PC-9 (cell line): Measurements from ENCODE around the gene ANKRD11. TPM values are rescaled to one million over a fixed set of nuclear protein-coding genes. Genes with fewer than 3 reads are reported as not detected.
"Not testable (repeated sequence)": the region's sequence is repeated elsewhere in the genome, so short reads cannot be mapped to it uniquely, and the experiment has no call there.

Experiments used
- BruUV-seq: library from RNA; stranded (reverse); fragments of 400-500 nt; replicated peaks from 2 replicates; lab custom pipeline; 2021; lab: Mats Ljungman, UMichigan
- CTCF ChIA-PET: fragments of 300-600 bp; sonication (Branson Sonifier 250); formaldehyde crosslinking; loops from one replicate; lab custom pipeline; 2022; ENCODE audit warnings: antibody characterized with exemption; lab: Charles Lee
- POLR2A ChIA-PET: fragments of 300-600 bp; sonication (Branson Sonifier 250); formaldehyde crosslinking; loops from one replicate; lab custom pipeline; 2022; ENCODE audit warnings: antibody characterized with exemption; ENCODE audit not compliant: unreplicated experiment; lab: Charles Lee
- DNase-seq, 2 experiments: peaks; one replicate each; pipeline versions ENCODE4 v3.0.0 to v3.0.0-alpha.2; 2015 to 2022; ENCODE audit warnings: mixed read lengths in 1 of 2
- H2AFZ ChIP-seq: fragments of 200-600 bp; sonication (generic); 2 replicates; pipeline ENCODE4 v1.8.1; 2017; ENCODE audit warnings: antibody characterized with exemption
- H3F3A ChIP-seq: fragments of 200-600 bp; sonication (generic); 2 replicates; pipeline ENCODE4 v1.8.1; 2017; ENCODE audit warnings: antibody characterized with exemption, mild to moderate bottlenecking, low read depth; ENCODE audit not compliant: insufficient read depth
- H3K27ac ChIP-seq: fragments of 200-600 bp; sonication (generic); 2 replicates; pipeline ENCODE4 v1.6.1; 2016; ENCODE audit warnings: mixed run types
- H3K27me3 ChIP-seq: fragments of 200-600 bp; sonication (generic); 2 replicates; pipeline ENCODE4 v1.6.1; 2016; ENCODE audit warnings: low read depth, mixed run types; ENCODE audit not compliant: insufficient read depth
- H3K36me3 ChIP-seq: fragments of 200-600 bp; sonication (generic); 2 replicates; pipeline ENCODE4 v1.6.1; 2016; ENCODE audit warnings: low read depth, mixed run types
- H3K4me1 ChIP-seq: fragments of 200-600 bp; sonication (generic); replicated peaks from 2 replicates; pipeline ENCODE4 v1.6.1; 2016; ENCODE audit warnings: mixed run types; ENCODE audit not compliant: insufficient read depth
- H3K4me2 ChIP-seq: fragments of 200-600 bp; sonication (generic); 2 replicates; pipeline ENCODE4 v1.6.1; 2017; ENCODE audit warnings: mixed run types
- H3K4me3 ChIP-seq: fragments of 200-600 bp; sonication (generic); 2 replicates; pipeline ENCODE4 v1.6.1; 2016; ENCODE audit warnings: mixed run types
- H3K79me2 ChIP-seq: fragments of 200-600 bp; sonication (generic); 2 replicates; pipeline ENCODE4 v1.6.1; 2017; ENCODE audit warnings: low read depth, mixed run types
- H3K9me2 ChIP-seq: fragments of 200-600 bp; sonication (generic); 2 replicates; pipeline ENCODE4 v1.8.1; 2017; ENCODE audit warnings: mild to moderate bottlenecking; ENCODE audit not compliant: insufficient read depth
- H3K9me3 ChIP-seq: fragments of 200-600 bp; sonication (generic); 2 replicates; pipeline ENCODE4 v1.8.1; 2016; ENCODE audit warnings: low read depth; ENCODE audit not compliant: insufficient read depth
- H4K20me1 ChIP-seq: fragments of 200-600 bp; sonication (generic); 2 replicates; pipeline ENCODE4 v1.8.1; 2017; ENCODE audit not compliant: insufficient read depth
- EZH2 ChIP-seq: fragments of 200-600 bp; sonication (generic); IDR thresholded peaks from 2 replicates; pipeline ENCODE4 v1.8.0; 2017; ENCODE audit warnings: antibody characterized with exemption, low read depth
- intact Hi-C: fragments of 100-400 bp; cut with micrococcal nuclease; formaldehyde crosslinking; loops from one replicate; pipeline ENCODE4 v1.10.0; 2022; ENCODE audit not compliant: unreplicated experiment
- total RNA-seq: library from RNA; stranded (reverse); gene quantifications from 2 replicates; pipeline ENCODE4 v1.2.3, GENCODE V29; 2021
- TF ChIP-seq, protein P1 (sequence below): fragments of 200-600 bp; sonication (generic); conservative IDR thresholded peaks from 2 replicates; pipeline ENCODE4 v1.6.1; 2017; ENCODE audit warnings: mixed run types, antibody characterized with exemption, mild to moderate bottlenecking, moderate library complexity

Gene ANKRD11
- total RNA-seq, 1 experiment from 2014 or later = 220 TPM

DNA sequence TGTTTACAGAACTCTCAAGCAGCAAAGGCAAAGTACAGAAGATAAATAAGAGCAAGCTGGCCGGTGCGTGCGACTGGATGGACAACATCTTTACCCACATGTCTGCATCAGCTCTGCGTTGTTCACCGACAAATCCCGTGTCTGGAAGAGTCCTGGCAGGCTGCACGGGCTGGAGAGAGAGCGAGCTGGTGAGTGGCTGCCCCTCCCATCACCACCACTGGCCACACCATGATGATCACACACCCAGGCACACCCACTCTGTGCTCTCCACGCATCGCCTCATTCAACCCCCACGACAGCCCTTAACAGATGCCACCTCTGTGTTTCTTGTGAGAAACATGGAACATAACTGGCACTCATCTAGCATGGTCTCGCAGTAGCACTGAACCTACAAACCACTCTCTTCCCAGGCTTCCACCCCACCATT is 59.2 kb downstream of the ANKRD11 start:
- peaks cover 83% of the 10 kb centered on the region for H4K20me1 ChIP-seq
- H3K36me3 ChIP-seq = 0 out of 2 replicates have a peak, but pooled peaks cover 4% of the 10 kb centered on the region
- H3K4me1 ChIP-seq = no peaks in the 10 kb centered on the region
- peaks cover 51% of the 10 kb centered on the region; the same call in 1 of the 2 replicates for H3F3A ChIP-seq
- H2AFZ ChIP-seq = no peak overlapping the region
- H3K9me2 ChIP-seq = no peaks in the 10 kb centered on the region
- 0 out of 2 replicates have a peak, but pooled peaks cover 3% of the 10 kb centered on the region for H3K9me3 ChIP-seq
- H3K4me2 ChIP-seq = no peak overlapping the region
- no peak for DNase-seq
- ChIA-PET POLR2A (no interaction called here), CTCF (no interaction called here)
- intact Hi-C loops = no loop called here
- no TSS peak for BruUV-seq
- no peak overlapping the region for H3K27ac ChIP-seq
- no peak overlapping the region for H3K4me3 ChIP-seq
- H3K79me2 ChIP-seq = peaks cover 91% of the 10 kb centered on the region
- H3K27me3 ChIP-seq = no peaks in the 10 kb centered on the region
- TF ChIP-seq EZH2 = no peak
- TF ChIP-seq, protein P1, sequence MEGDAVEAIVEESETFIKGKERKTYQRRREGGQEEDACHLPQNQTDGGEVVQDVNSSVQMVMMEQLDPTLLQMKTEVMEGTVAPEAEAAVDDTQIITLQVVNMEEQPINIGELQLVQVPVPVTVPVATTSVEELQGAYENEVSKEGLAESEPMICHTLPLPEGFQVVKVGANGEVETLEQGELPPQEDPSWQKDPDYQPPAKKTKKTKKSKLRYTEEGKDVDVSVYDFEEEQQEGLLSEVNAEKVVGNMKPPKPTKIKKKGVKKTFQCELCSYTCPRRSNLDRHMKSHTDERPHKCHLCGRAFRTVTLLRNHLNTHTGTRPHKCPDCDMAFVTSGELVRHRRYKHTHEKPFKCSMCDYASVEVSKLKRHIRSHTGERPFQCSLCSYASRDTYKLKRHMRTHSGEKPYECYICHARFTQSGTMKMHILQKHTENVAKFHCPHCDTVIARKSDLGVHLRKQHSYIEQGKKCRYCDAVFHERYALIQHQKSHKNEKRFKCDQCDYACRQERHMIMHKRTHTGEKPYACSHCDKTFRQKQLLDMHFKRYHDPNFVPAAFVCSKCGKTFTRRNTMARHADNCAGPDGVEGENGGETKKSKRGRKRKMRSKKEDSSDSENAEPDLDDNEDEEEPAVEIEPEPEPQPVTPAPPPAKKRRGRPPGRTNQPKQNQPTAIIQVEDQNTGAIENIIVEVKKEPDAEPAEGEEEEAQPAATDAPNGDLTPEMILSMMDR = no peak

GRCh38 chr16:89430436-89431157 is 59.8 kb downstream of the ANKRD11 start:
- H3K4me2 ChIP-seq = no peak overlapping the region
- no TSS peak for BruUV-seq
- no peak for TF ChIP-seq EZH2
- TF ChIP-seq, protein P1 = no peak

DNA sequence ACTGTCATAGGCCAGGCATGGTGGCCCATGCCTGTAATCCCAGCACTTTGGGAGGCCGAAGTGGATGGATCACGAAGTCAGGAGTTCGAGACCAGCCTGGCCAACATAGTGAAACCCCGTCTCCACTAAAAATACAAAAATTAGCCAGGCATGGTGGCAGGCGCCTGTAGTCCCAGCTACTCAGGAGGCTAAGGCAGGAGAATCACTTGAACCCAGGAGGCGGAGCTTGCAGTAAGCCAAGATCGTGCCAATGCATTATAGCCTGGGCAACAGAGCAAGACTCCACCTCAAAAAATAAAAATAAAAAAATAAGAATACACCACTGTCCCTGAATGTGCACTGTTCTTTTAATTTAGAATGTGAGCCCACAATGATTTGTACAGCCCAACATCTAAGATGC is 61.8 kb downstream of the ANKRD11 start:
- H3K9me2 ChIP-seq, DNase-seq, H3K36me3 ChIP-seq, CTCF ChIA-PET, H2AFZ ChIP-seq, H3K4me3 ChIP-seq, H3K27me3 ChIP-seq, intact Hi-C loops, H3K9me3 ChIP-seq, BruUV-seq, H3K27ac ChIP-seq, H3K4me2 ChIP-seq, H3K4me1 ChIP-seq, POLR2A ChIA-PET: not testable (repeated sequence)
- peaks cover 52% of the 10 kb centered on the region for H3F3A ChIP-seq
- H3K79me2 ChIP-seq = peaks cover 91% of the 10 kb centered on the region
- peaks cover 83% of the 10 kb centered on the region for H4K20me1 ChIP-seq

More at GRCh38 chr16:89430436-89431157, 59.8 kb downstream of the ANKRD11 start:
- H3K36me3 ChIP-seq = 0 out of 2 replicates have a peak, but pooled peaks cover 4% of the 10 kb centered on the region
- intact Hi-C loops = no loop called here
- H3K27ac ChIP-seq = no peak overlapping the region
- H2AFZ ChIP-seq = no peak overlapping the region
- ChIA-PET POLR2A (no interaction called here), CTCF (no interaction called here)
- H3K4me1 ChIP-seq = no peaks in the 10 kb centered on the region
- no peak for DNase-seq
- H3K4me3 ChIP-seq = no peak overlapping the region
- H3K79me2 ChIP-seq = peaks cover 91% of the 10 kb centered on the region
- no peaks in the 10 kb centered on the region for H3K27me3 ChIP-seq
- peaks cover 83% of the 10 kb centered on the region for H4K20me1 ChIP-seq
- 0 out of 2 replicates have a peak, but pooled peaks cover 3% of the 10 kb centered on the region for H3K9me3 ChIP-seq
- no peaks in the 10 kb centered on the region for H3K9me2 ChIP-seq
- H3F3A ChIP-seq = peaks cover 49% of the 10 kb centered on the region; the same call in 1 of the 2 replicates
